ENCODE data around the gene FAM187B. TPM values are rescaled to one million over a fixed set of nuclear protein-coding genes. Genes with fewer than 3 reads are reported as not detected.

The FAM187B gene
- total and polyA plus RNA-seq, 2 donors from 2014 or later, result not detected

DNA sequence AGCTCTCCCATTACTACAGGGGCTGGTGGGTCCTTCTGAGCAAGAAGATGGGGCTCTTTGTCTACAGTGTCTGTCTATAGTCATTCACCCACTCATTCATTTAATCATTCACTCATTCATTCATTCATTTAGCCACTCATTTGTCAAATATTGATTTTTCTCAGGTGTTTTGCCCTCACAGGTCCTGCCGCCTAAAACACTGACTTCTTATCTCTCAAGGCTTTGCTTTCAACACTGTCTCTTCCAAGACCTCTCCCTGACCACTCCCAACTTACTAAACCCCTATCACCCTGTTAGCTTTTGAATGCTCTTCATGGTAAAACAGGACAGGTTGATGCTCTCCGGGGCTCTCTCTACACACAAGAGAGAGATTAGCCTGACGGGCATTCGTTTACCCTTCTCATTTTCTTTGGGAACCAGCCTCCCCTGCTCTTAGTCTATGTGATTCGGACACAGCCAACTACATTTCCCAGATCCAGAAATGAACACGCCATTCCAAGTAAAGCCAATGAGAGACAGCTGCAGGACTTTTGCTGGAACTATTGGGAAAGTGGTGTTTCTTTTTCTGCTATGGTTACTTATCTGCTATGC lies 22.7 kb downstream of the FAM187B start:
- no peaks in the 10 kb centered on the region for H3K9me3 ChIP-seq (ENCODE audit: control insufficient read depth in 2 of 3, insufficient read depth in 1 of 3, low read length in 3 of 3)
- no peak overlapping the region for H3K4me3 ChIP-seq (ENCODE audit: low read length in 3 of 3)
- FAIRE-seq, result no peak
- DNase-seq, result no peak
- no peaks in the 10 kb centered on the region for H3K36me3 ChIP-seq (ENCODE audit: control insufficient read depth in 2 of 3, insufficient read depth in 3 of 3, low read length in 3 of 3)
- H3K27me3 ChIP-seq (ENCODE audit: control insufficient read depth, insufficient read depth, low read length), result no peaks in the 10 kb centered on the region
- TF ChIP-seq, protein P1, sequence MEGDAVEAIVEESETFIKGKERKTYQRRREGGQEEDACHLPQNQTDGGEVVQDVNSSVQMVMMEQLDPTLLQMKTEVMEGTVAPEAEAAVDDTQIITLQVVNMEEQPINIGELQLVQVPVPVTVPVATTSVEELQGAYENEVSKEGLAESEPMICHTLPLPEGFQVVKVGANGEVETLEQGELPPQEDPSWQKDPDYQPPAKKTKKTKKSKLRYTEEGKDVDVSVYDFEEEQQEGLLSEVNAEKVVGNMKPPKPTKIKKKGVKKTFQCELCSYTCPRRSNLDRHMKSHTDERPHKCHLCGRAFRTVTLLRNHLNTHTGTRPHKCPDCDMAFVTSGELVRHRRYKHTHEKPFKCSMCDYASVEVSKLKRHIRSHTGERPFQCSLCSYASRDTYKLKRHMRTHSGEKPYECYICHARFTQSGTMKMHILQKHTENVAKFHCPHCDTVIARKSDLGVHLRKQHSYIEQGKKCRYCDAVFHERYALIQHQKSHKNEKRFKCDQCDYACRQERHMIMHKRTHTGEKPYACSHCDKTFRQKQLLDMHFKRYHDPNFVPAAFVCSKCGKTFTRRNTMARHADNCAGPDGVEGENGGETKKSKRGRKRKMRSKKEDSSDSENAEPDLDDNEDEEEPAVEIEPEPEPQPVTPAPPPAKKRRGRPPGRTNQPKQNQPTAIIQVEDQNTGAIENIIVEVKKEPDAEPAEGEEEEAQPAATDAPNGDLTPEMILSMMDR (IDR thresholded peaks at IDR 0.05; ENCODE audit: borderline replicate concordance, extremely low read depth, insufficient read depth), result no peak
- no peaks in the 10 kb centered on the region for H3K4me1 ChIP-seq (ENCODE audit: control insufficient read depth in 2 of 3, insufficient read depth in 2 of 3, low read depth in 1 of 3, low read length in 3 of 3)
- H3K9ac ChIP-seq (ENCODE audit: low read length in 3 of 3), result no peak overlapping the region
- intact Hi-C loops (cut with DNase I), result no loop called here
- no peak overlapping the region for H3K27ac ChIP-seq (ENCODE audit: low read depth in 2 of 2, low read length in 2 of 2)

DNA sequence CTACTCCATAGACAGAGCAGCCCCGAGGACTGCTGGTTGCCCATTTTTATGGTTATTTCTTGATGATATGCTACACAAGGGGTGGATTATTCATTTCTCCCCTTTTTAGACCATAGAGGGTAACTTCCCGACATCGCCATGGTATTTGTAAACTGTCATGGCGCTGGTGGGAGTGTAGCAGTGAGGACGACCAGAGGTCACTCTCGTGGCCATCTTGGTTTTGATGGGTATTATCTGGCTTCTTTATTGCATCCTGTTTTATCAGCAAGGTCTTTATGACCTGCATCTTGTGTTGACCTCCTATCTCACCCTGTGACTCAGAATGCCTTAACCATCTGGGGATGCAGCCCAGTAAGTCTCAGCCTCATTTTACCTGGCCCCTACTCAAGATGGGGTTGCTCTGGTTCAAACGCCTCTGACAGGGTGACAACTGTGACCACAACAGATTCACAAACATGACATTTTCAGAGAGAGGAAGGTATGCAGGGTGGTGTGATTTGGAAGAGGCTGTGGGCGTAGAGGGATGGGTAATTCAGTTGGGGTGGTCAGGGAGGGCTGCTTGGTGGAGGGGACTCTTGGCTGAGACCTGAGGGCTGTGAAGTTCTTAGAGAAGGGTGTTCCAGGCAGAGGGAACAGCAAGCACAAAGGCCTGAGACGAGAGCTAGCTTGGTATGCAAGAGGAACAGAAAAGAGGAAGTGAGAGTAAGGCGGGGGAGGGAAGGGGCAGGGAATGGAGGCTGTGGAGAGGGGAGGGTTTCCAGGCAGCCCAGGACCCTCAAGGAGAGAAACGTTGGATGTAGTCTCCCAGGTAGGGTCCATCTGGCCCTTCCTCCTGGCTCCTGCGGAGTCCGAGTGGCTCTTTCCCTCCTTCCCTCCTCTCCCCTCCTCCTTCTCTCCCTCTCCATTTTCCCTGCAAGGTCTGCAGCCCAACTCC lies 23.5 kb downstream of the FAM187B start:
- TF ChIP-seq, protein P1 (IDR thresholded peaks at IDR 0.05; ENCODE audit: borderline replicate concordance, extremely low read depth, insufficient read depth), result no peak
- no peak overlapping the region for H3K9ac ChIP-seq (ENCODE audit: low read length in 3 of 3)
- H3K27ac ChIP-seq (ENCODE audit: low read depth in 2 of 2, low read length in 2 of 2), result no peak overlapping the region
- no peaks in the 10 kb centered on the region for H3K9me3 ChIP-seq (ENCODE audit: control insufficient read depth in 2 of 3, insufficient read depth in 1 of 3, low read length in 3 of 3)
- DNase-seq (no peak), FAIRE-seq (no peak)
- H3K4me3 ChIP-seq (ENCODE audit: low read length in 3 of 3), result no peak overlapping the region
- no peaks in the 10 kb centered on the region for H3K27me3 ChIP-seq (ENCODE audit: control insufficient read depth, insufficient read depth, low read length)
- H3K4me1 ChIP-seq (ENCODE audit: control insufficient read depth in 2 of 3, insufficient read depth in 2 of 3, low read depth in 1 of 3, low read length in 3 of 3), result no peaks in the 10 kb centered on the region
- H3K36me3 ChIP-seq (ENCODE audit: control insufficient read depth in 2 of 3, insufficient read depth in 3 of 3, low read length in 3 of 3), result no peaks in the 10 kb centered on the region
- intact Hi-C loops (cut with DNase I), result no loop called here

DNA sequence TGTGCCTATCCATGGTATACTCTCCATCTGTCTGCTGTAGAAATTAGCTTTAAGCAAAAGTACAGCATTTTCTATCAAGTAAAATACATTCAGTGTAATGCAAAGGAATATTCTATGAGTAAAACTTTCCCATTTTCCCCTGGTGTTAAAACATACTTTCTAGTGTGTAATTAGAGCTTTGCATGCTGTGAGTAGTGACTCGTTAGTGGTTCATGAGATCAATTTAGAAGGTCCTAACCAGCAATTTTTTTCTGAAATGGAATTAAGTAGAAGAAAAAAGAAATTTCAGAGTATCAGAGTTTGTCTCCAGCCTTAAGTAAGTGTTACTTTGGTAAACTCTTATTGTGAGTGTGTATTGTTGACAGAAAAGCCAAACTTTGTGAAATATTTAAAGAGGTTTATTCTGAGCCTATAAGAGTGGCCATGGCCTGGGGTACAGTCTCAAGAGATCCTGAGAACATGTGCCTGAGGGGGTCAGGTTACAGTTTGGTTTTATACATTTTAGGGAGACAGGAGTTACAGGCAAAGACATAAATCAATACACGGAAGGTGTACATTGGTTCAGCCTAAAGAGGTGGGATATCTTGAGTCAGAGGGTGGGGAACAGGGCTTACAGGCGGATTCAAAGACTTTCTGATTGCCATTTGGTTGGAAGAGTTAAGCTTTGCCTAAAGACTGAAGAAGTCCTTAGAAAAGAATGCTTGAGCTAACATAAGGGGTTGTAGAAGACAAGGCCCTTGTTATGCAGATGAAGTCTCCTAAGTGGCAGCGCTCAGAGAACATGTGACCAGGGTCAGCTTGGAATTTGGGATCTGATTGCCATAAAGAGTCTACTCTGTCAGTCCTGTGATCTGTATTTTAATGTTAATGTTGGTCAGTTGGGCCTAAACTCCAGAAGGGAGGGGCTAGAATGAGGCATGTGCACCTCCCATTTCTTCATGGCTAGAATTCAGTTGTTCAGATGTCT lies 25.5 kb downstream of the FAM187B start:
- intact Hi-C loops (cut with DNase I), result no loop called here
- Histone ChIP-seq H3K9me3 (ENCODE audit: control insufficient read depth in 2 of 3, insufficient read depth in 1 of 3, low read length in 3 of 3) (no peaks in the 10 kb centered on the region), H3K4me1 (ENCODE audit: control insufficient read depth in 2 of 3, insufficient read depth in 2 of 3, low read depth in 1 of 3, low read length in 3 of 3) (no peaks in the 10 kb centered on the region), H3K4me3 (ENCODE audit: low read length in 3 of 3) (no peak overlapping the region), H3K27me3 (ENCODE audit: control insufficient read depth, insufficient read depth, low read length) (no peaks in the 10 kb centered on the region), H3K36me3 (ENCODE audit: control insufficient read depth in 2 of 3, insufficient read depth in 3 of 3, low read length in 3 of 3) (no peaks in the 10 kb centered on the region), H3K9ac (ENCODE audit: low read length in 3 of 3) (no peak overlapping the region), H3K27ac (ENCODE audit: low read depth in 2 of 2, low read length in 2 of 2) (no peak overlapping the region)
- TF ChIP-seq, protein P1 (IDR thresholded peaks at IDR 0.05; ENCODE audit: borderline replicate concordance, extremely low read depth, insufficient read depth), result no peak
- no peak for DNase-seq
- FAIRE-seq, result no peak

All from kidney (tissue), 14 donors.